22Rv1 (cell line): ENCODE measurements around the gene SPG21.

Experiments
- CTCF ChIP-seq: fragments of 450-650 bp; IDR thresholded peaks from 2 replicates; pipeline ENCODE4 v1.5.1; 2017; ENCODE audit warnings: mild to moderate bottlenecking
- ZFX ChIP-seq: fragments of 450-650 bp; IDR thresholded peaks from 2 replicates; pipeline ENCODE4 v1.6.1; 2017; ENCODE audit warnings: antibody characterized with exemption, borderline replicate concordance

DNA sequence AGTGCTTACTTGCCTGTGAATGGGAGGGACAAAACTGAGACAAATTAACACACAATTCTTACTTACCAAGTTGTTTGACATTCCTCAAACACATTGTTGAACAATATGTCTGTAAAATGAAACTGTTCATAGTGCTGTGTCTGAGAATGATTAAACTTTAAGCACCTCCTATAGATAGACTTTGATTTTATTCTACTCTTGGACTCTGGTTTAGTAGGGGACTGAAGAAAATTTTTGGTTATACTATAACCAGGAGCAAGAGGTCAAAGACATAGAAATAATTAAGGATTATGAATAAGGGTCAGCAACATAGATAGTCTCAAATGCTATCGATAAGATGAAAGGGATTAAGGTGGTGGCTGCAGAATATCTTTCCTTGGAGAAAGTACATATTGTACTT lies 47.6 kb upstream of the SPG21 start:
- TF ChIP-seq CTCF: no peak
- TF ChIP-seq ZFX: no peak
